Endothelial cell of umbilical vein (primary cell): ENCODE results near the gene ZNF440. TPM values are rescaled to one million over a fixed set of nuclear protein-coding genes. Genes with fewer than 3 reads are reported as not detected.

ENCODE experiments used
- BruUV-seq: library from RNA; stranded (reverse); fragments of 400-500 nt; replicated peaks from 2 replicates; lab custom pipeline; 2021; lab: Mats Ljungman, UMichigan
- CTCF ChIA-PET: fragments of 300-600, 350-600 bp; sonication (Branson Sonifier 250); formaldehyde crosslinking; loops from one replicate; lab custom pipeline; 2021; ENCODE audit warnings: antibody characterized with exemption, inconsistent platforms; lab: Charles Lee
- POLR2A ChIA-PET: fragments of 300-600, 350-600 bp; sonication (Branson Sonifier 250); formaldehyde crosslinking; loops from one replicate; lab custom pipeline; 2021; ENCODE audit warnings: antibody characterized with exemption, inconsistent platforms; lab: Charles Lee
- DNase-seq: peaks from one replicate; pipeline ENCODE4 v3.0.0-alpha.2; 2011; ENCODE audit warnings: low read depth, low spot score
- FAIRE-seq: peaks from 2 replicates; lab custom pipeline; 2011; peaks lifted over from hg19 to GRCh38; lab: Jason Lieb, UNC
- H2AFZ ChIP-seq: 2 replicates; pipeline ENCODE4 v1.6.0; 2012; ENCODE audit warnings: low read depth, low read length, control low read depth, inconsistent platforms
- H3K27ac ChIP-seq: 2 replicates; pipeline ENCODE4 v1.5.1; 2011; ENCODE audit warnings: low read depth, mild to moderate bottlenecking, control low read depth, low read length, moderate library complexity; ENCODE audit not compliant: insufficient read depth
- H3K27me3 ChIP-seq, 2 experiments: 2 replicates each; pipeline versions ENCODE4 v1.6.0 to v1.6.1; 2011; ENCODE audit warnings: low read length in 2 of 2, mixed read lengths in 1 of 2; ENCODE audit not compliant: control insufficient read depth in 2 of 2, insufficient read depth in 2 of 2
- H3K36me3 ChIP-seq, 2 experiments: 2 replicates in 1 of 2; 3 replicates in 1 of 2; pipeline ENCODE4 v1.5.1; 2011; ENCODE audit warnings: low read length in 2 of 2, mild to moderate bottlenecking in 1 of 2, moderate library complexity in 1 of 2; ENCODE audit not compliant: control insufficient read depth in 2 of 2, insufficient read depth in 2 of 2; ENCODE audit errors: extremely low read depth in 1 of 2
- H3K4me1 ChIP-seq: 3 replicates; pipeline ENCODE4 v1.5.1; 2011; ENCODE audit warnings: mild to moderate bottlenecking, low read length; ENCODE audit not compliant: control insufficient read depth, insufficient read depth; ENCODE audit errors: extremely low read depth
- H3K4me2 ChIP-seq: 2 replicates; pipeline ENCODE4 v1.6.1; 2011; ENCODE audit warnings: low read length, control low read depth, mixed read lengths; ENCODE audit not compliant: insufficient read depth
- H3K4me3 ChIP-seq, 3 experiments: fragments of 200-600 bp in 1 of 3; sonication (generic), shearing (Covaris generic) in 1 of 3; replicated peaks in 1 of 3; 2 replicates each; pipeline ENCODE4 v1.5.1; 2011 to 2016; ENCODE audit warnings: control low read depth in 3 of 3, low read length in 3 of 3, mild to moderate bottlenecking in 2 of 3, inconsistent platforms in 1 of 3, low read depth in 1 of 3, moderate library complexity in 1 of 3; ENCODE audit not compliant: insufficient read depth in 1 of 3
- H3K79me2 ChIP-seq: 2 replicates; pipeline ENCODE4 v1.6.0; 2012; ENCODE audit warnings: low read length, inconsistent platforms; ENCODE audit not compliant: control insufficient read depth, insufficient read depth
- H3K9ac ChIP-seq: replicated peaks from 2 replicates; pipeline ENCODE3; 2011; ENCODE audit warnings: low read length, control low read depth; ENCODE audit not compliant: insufficient read depth; ENCODE audit errors: extremely low read depth
- H3K9me1 ChIP-seq: replicated peaks from 3 replicates; pipeline ENCODE4 v1.6.0; 2011; ENCODE audit warnings: mild to moderate bottlenecking, low read length; ENCODE audit not compliant: control insufficient read depth, insufficient read depth; ENCODE audit errors: extremely low read depth
- H3K9me3 ChIP-seq: replicated peaks from 2 replicates; pipeline ENCODE4 v1.5.1; 2012; ENCODE audit warnings: low read length, inconsistent platforms; ENCODE audit not compliant: control insufficient read depth, insufficient read depth
- H4K20me1 ChIP-seq: replicated peaks from 2 replicates; pipeline ENCODE3; 2011; ENCODE audit warnings: mild to moderate bottlenecking, low read length; ENCODE audit not compliant: control insufficient read depth, insufficient read depth; ENCODE audit errors: extremely low read depth
- EZH2 ChIP-seq: IDR thresholded peaks from 2 replicates; pipeline ENCODE4 v1.6.1; 2012; ENCODE audit warnings: borderline replicate concordance, low read depth, mild to moderate bottlenecking, moderate library complexity, low read length, inconsistent platforms; ENCODE audit not compliant: severe bottlenecking
- FOS ChIP-seq: IDR thresholded peaks from 2 replicates; pipeline ENCODE4 v1.6.1; 2011; ENCODE audit warnings: mild to moderate bottlenecking, low read length, moderate library complexity, borderline replicate concordance; ENCODE audit not compliant: insufficient read depth
- GATA2 ChIP-seq: IDR thresholded peaks from 2 replicates; pipeline ENCODE4 v1.7.0; 2011; ENCODE audit warnings: low read depth, mild to moderate bottlenecking, moderate library complexity, mixed read lengths, low read length; ENCODE audit not compliant: insufficient read length, insufficient read depth
- JUN ChIP-seq: IDR thresholded peaks from 2 replicates; pipeline ENCODE4 v1.6.1; 2011; ENCODE audit warnings: borderline replicate concordance, low read depth; ENCODE audit not compliant: insufficient read length, insufficient read depth
- MYC ChIP-seq: IDR thresholded peaks from one replicate; pipeline ENCODE4 v1.6.1; 2011; ENCODE audit warnings: mild to moderate bottlenecking, low read depth, low read length
- POLR2A ChIP-seq: IDR thresholded peaks from 2 replicates; pipeline ENCODE4 v1.6.1; 2012; ENCODE audit warnings: low read depth, mild to moderate bottlenecking, control low read depth, low read length
- POLR2AphosphoS5 ChIP-seq: IDR thresholded peaks from 2 replicates; pipeline ENCODE4 v1.6.1; 2012; ENCODE audit warnings: low read depth, mild to moderate bottlenecking, control low read depth, low read length, moderate library complexity; ENCODE audit not compliant: insufficient read depth
- dilution Hi-C: fragments of 300-500 bp; cut with MboI; formaldehyde crosslinking; loops from one replicate; pipeline ENCODE4 v1.15.0; 2019; ENCODE audit warnings: low sequenced_read_pairs; ENCODE audit not compliant: extremely low pct_ligation_motif_present
- intact Hi-C: fragments of 100-400 bp; cut with micrococcal nuclease; formaldehyde crosslinking; loops from one replicate; pipeline ENCODE4 v1.10.0; 2022
- polyA plus RNA-seq, 4 experiments: library from polyadenylated mRNA; depleted of rRNA in 3 of 4; stranded (reverse) in 3 of 4; unstranded in 1 of 4; fragments of >200 nt; gene quantifications; 2 replicates each; pipeline versions ENCODE4 v1.2.1 to v1.2.3, GENCODE V29; 2011 to 2012; ENCODE audit warnings: missing spikeins in 1 of 4
- total RNA-seq: library from RNA; stranded (reverse); gene quantifications from 2 replicates; pipeline ENCODE4 v1.2.3, GENCODE V29; 2021
- TF ChIP-seq, protein P1 (sequence below), 2 donors: IDR thresholded peaks; 1 replicate in 1 of 2; 2 replicates in 1 of 2; pipeline ENCODE4 v1.5.1; 2011; ENCODE audit warnings: low read length in 2 of 2, mild to moderate bottlenecking in 2 of 2, moderate library complexity in 2 of 2, control low read depth in 1 of 2, inconsistent platforms in 1 of 2, low read depth in 1 of 2; ENCODE audit not compliant: insufficient read depth in 1 of 2; ENCODE audit errors: extremely low read depth in 1 of 2
- TF ChIP-seq, protein P2 (sequence below): IDR thresholded peaks from 2 replicates; pipeline ENCODE4 v1.6.1; 2011; ENCODE audit not compliant: insufficient read depth, insufficient read length

Gene ZNF440
- total and polyA plus RNA-seq, 2 donors (not counting 3 experiments of a cell fraction or from before 2014, with no cell fraction given) = 2.2 to 13.3 TPM

DNA sequence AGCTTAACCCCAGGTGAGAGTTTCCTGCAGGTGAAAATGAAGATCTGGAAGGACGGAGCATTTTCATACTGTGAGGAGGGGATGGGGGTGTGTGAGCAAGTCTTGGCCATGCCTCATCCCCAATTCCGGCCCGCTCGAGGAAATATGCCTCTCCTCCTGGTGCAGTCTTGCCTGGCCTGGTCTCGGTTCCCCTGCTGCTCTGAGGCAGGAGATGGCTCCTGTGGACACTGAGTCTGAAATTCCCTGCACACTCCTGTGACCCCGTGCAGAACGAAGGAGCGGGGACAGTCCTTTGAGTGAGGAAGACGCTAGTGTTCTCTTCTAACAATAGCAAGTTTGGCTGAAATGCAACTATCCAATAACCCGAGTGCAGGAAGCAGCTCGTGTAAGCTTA is 34.1 kb downstream of the ZNF440 start:
- no peak overlapping the region for H3K27ac ChIP-seq
- H3K9me3 ChIP-seq = no peaks in the 10 kb centered on the region
- DNase-seq (no peak), FAIRE-seq (no peak)
- intact Hi-C loops (no loop called here), dilution Hi-C loops (no loop called here)
- H3K4me1 ChIP-seq = no peaks in the 10 kb centered on the region
- H3K36me3 ChIP-seq = no peaks in the 10 kb centered on the region
- H3K79me2 ChIP-seq = no peaks in the 10 kb centered on the region
- H3K9me1 ChIP-seq = no peaks in the 10 kb centered on the region
- H3K27me3 ChIP-seq = peaks cover 0 to 3% of the 10 kb centered on the region in 2 experiments
- H2AFZ ChIP-seq = no peak overlapping the region
- TF ChIP-seq GATA2 = no peak
- TF ChIP-seq MYC = no peak
- TF ChIP-seq POLR2AphosphoS5 = no peak
- TF ChIP-seq, protein P1, sequence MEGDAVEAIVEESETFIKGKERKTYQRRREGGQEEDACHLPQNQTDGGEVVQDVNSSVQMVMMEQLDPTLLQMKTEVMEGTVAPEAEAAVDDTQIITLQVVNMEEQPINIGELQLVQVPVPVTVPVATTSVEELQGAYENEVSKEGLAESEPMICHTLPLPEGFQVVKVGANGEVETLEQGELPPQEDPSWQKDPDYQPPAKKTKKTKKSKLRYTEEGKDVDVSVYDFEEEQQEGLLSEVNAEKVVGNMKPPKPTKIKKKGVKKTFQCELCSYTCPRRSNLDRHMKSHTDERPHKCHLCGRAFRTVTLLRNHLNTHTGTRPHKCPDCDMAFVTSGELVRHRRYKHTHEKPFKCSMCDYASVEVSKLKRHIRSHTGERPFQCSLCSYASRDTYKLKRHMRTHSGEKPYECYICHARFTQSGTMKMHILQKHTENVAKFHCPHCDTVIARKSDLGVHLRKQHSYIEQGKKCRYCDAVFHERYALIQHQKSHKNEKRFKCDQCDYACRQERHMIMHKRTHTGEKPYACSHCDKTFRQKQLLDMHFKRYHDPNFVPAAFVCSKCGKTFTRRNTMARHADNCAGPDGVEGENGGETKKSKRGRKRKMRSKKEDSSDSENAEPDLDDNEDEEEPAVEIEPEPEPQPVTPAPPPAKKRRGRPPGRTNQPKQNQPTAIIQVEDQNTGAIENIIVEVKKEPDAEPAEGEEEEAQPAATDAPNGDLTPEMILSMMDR (IDR thresholded peaks at IDR 0.05; ENCODE audit: extremely low read depth in 1 of 2, insufficient read depth in 1 of 2, low read depth in 1 of 2, low read length in 2 of 2) = no peak
- no peak for TF ChIP-seq EZH2
- TF ChIP-seq FOS = no peak
- TF ChIP-seq, protein P2, sequence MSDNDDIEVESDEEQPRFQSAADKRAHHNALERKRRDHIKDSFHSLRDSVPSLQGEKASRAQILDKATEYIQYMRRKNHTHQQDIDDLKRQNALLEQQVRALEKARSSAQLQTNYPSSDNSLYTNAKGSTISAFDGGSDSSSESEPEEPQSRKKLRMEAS = no peak
- no peak for TF ChIP-seq POLR2A
- no peak for TF ChIP-seq JUN
- H4K20me1 ChIP-seq = no peaks in the 10 kb centered on the region
- H3K4me3 ChIP-seq = no peak overlapping the region
- ChIA-PET POLR2A (no interaction called here), CTCF (no interaction called here)
- H3K9ac ChIP-seq = no peak overlapping the region
- H3K4me2 ChIP-seq = no peak overlapping the region
- no TSS peak for BruUV-seq
